ENCODE measurements around the gene PCBP3.

DNA sequence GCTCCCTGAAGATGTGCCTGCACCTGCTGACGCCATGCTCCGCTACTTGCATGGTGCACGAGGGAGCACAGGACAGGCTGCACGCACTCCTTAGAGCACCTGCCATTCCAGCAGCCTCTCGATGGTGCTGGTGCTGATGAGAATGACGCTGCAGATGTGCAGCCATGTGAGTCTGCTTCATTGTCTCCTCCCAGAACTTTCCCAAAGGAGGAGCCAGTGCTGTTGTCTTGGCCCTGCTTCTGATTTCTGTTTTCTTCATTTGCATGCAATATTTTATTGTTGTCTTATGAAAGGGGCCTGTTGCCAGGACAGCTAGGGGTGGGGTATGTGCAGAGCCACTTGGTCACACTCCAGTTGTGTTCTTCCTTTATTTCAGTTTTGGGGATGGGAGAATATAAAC, 70.1 kb downstream of the PCBP3 start:
- no peak for TF ChIP-seq EZH2phosphoT487 (conservative IDR thresholded peaks at IDR 0.05; ENCODE audit: low read length)
- no peak for TF ChIP-seq CTCF (IDR thresholded peaks at IDR 0.05; ENCODE audit: insufficient read depth, low read length, poor library complexity, severe bottlenecking)

Data from SU-DHL-6 (cell line).